H9 (cell line): ENCODE measurements around the gene NUTF2. TPM values are rescaled to one million over a fixed set of nuclear protein-coding genes. Genes with fewer than 3 reads are reported as not detected.

ENCODE experiments used
- DNase-seq: peaks from one replicate; pipeline ENCODE4 v3.0.0-alpha.2; 2017
- H2AFZ ChIP-seq: one replicate; pipeline ENCODE4 v1.6.1; 2013; ENCODE audit warnings: mild to moderate bottlenecking, low read length, control low read depth, moderate library complexity
- H2AK5ac ChIP-seq: 2 replicates; pipeline ENCODE4 v1.6.1; 2013; ENCODE audit warnings: low read length, control low read depth, mixed read lengths; ENCODE audit not compliant: insufficient read length
- H2BK120ac ChIP-seq: one replicate; pipeline ENCODE4 v1.6.1; 2013; ENCODE audit warnings: low read depth, mild to moderate bottlenecking, low read length, control low read depth, inconsistent platforms; ENCODE audit not compliant: poor library complexity, severe bottlenecking
- H2BK12ac ChIP-seq: 2 replicates; pipeline ENCODE4 v1.6.1; 2013; ENCODE audit warnings: low read length, control low read depth, mixed read lengths, low read depth; ENCODE audit not compliant: insufficient read length
- H2BK15ac ChIP-seq: 2 replicates; pipeline ENCODE4 v1.6.1; 2013; ENCODE audit warnings: low read depth, low read length, control low read depth
- H2BK20ac ChIP-seq: one replicate; pipeline ENCODE4 v1.6.1; 2013; ENCODE audit warnings: low read depth, mild to moderate bottlenecking, low read length, control low read depth, inconsistent platforms; ENCODE audit not compliant: poor library complexity, severe bottlenecking
- H2BK5ac ChIP-seq: 2 replicates; pipeline ENCODE4 v1.6.1; 2013; ENCODE audit warnings: low read length, control low read depth, mixed read lengths; ENCODE audit not compliant: insufficient read length
- H3K14ac ChIP-seq: 2 replicates; pipeline ENCODE4 v1.6.1; 2013; ENCODE audit warnings: low read length, control low read depth; ENCODE audit not compliant: insufficient read depth
- H3K18ac ChIP-seq: 2 replicates; pipeline ENCODE4 v1.6.1; 2013; ENCODE audit warnings: low read depth, mild to moderate bottlenecking, mixed read lengths, low read length, control low read depth; ENCODE audit not compliant: insufficient read length
- H3K23ac ChIP-seq: 2 replicates; pipeline ENCODE4 v1.6.1; 2013; ENCODE audit warnings: low read length, control low read depth, mixed read lengths, low read depth; ENCODE audit not compliant: insufficient read length
- H3K23me2 ChIP-seq: 2 replicates; pipeline ENCODE4 v1.6.1; 2013; ENCODE audit warnings: low read depth, mild to moderate bottlenecking, mixed read lengths, low read length, control low read depth; ENCODE audit not compliant: insufficient read length, poor library complexity, severe bottlenecking
- H3K27ac ChIP-seq: 2 replicates; pipeline ENCODE4 v1.5.1; 2013; ENCODE audit warnings: low read length, control low read depth, mixed read lengths, low read depth; ENCODE audit not compliant: insufficient read length
- H3K27me3 ChIP-seq: 2 replicates; pipeline ENCODE4 v1.6.1; 2013; ENCODE audit warnings: low read length, control low read depth, inconsistent platforms; ENCODE audit not compliant: insufficient read depth
- H3K4ac ChIP-seq: 2 replicates; pipeline ENCODE4 v1.6.1; 2013; ENCODE audit warnings: low read depth, mild to moderate bottlenecking, control low read depth, inconsistent platforms, low read length, moderate library complexity
- H3K4me1 ChIP-seq: 2 replicates; pipeline ENCODE4 v1.6.1; 2013; ENCODE audit warnings: low read length, control low read depth, inconsistent platforms; ENCODE audit not compliant: insufficient read depth
- H3K4me2 ChIP-seq: 2 replicates; pipeline ENCODE4 v1.6.1; 2013; ENCODE audit warnings: low read length, control low read depth, mixed read lengths; ENCODE audit not compliant: insufficient read length, insufficient read depth
- H3K56ac ChIP-seq: 2 replicates; pipeline ENCODE4 v1.6.1; 2013; ENCODE audit warnings: low read depth, mild to moderate bottlenecking, mixed read lengths, low read length, control low read depth; ENCODE audit not compliant: insufficient read length
- H3K79me1 ChIP-seq: 2 replicates; pipeline ENCODE4 v1.6.1; 2013; ENCODE audit warnings: low read depth, mild to moderate bottlenecking, moderate library complexity, low read length, control low read depth, inconsistent platforms; ENCODE audit not compliant: insufficient read depth, poor library complexity, severe bottlenecking
- H3K79me2 ChIP-seq: 2 replicates; pipeline ENCODE4 v1.6.1; 2013; ENCODE audit warnings: low read length, control low read depth, inconsistent platforms; ENCODE audit not compliant: insufficient read depth
- H3K9ac ChIP-seq: 2 replicates; pipeline ENCODE4 v1.6.1; 2013; ENCODE audit warnings: low read length, control low read depth, mixed read lengths; ENCODE audit not compliant: insufficient read length; ENCODE audit errors: extremely low read depth
- H3K9me3 ChIP-seq: one replicate; pipeline ENCODE4 v1.6.1; 2013; ENCODE audit warnings: low read depth, low read length, inconsistent platforms; ENCODE audit not compliant: control insufficient read depth
- H3T11ph ChIP-seq: one replicate; pipeline ENCODE4 v1.6.1; 2013; ENCODE audit warnings: mild to moderate bottlenecking, low read length, control low read depth, inconsistent platforms
- H4K20me1 ChIP-seq: one replicate; pipeline ENCODE4 v1.6.1; 2013; ENCODE audit not compliant: control insufficient read depth, insufficient read length, insufficient read depth
- H4K5ac ChIP-seq: 2 replicates; pipeline ENCODE4 v1.6.1; 2013; ENCODE audit warnings: low read depth, mild to moderate bottlenecking, mixed read lengths, low read length, control low read depth; ENCODE audit not compliant: insufficient read length
- H4K8ac ChIP-seq: replicated peaks from 2 replicates; pipeline ENCODE4 v1.6.1; 2013; ENCODE audit warnings: low read length, control low read depth, mixed read lengths, low read depth; ENCODE audit not compliant: insufficient read length
- H4K91ac ChIP-seq: 2 replicates; pipeline ENCODE4 v1.6.1; 2013; ENCODE audit warnings: low read depth, mild to moderate bottlenecking, moderate library complexity, mixed read lengths, low read length, control low read depth; ENCODE audit not compliant: insufficient read length
- H3K27ac Mint-ChIP-seq, 3 experiments: 2 replicates in 2 of 3; 3 replicates in 1 of 3; pipeline ENCODE4 v1.8.0; 2020 to 2021; ENCODE audit warnings: mixed read lengths in 3 of 3, mild to moderate bottlenecking in 1 of 3, moderate library complexity in 1 of 3
- H3K27me3 Mint-ChIP-seq: 2 replicates; pipeline ENCODE4 v1.8.0; 2021; ENCODE audit warnings: low read depth, mild to moderate bottlenecking, moderate library complexity, mixed read lengths
- H3K36me3 Mint-ChIP-seq, 3 experiments: 2 replicates in 2 of 3; 3 replicates in 1 of 3; pipeline ENCODE4 v1.8.0; 2020 to 2021; ENCODE audit warnings: low read depth in 3 of 3, mixed read lengths in 3 of 3; ENCODE audit not compliant: insufficient read depth in 1 of 3
- H3K4me1 Mint-ChIP-seq, 2 experiments: 2 replicates each; pipeline ENCODE4 v1.8.0; 2020; ENCODE audit warnings: mixed read lengths in 2 of 2
- H3K4me3 Mint-ChIP-seq, 2 experiments: 2 replicates in 1 of 2; 3 replicates in 1 of 2; pipeline ENCODE4 v1.8.0; 2020 to 2021; ENCODE audit warnings: mild to moderate bottlenecking in 2 of 2, mixed read lengths in 2 of 2, moderate library complexity in 1 of 2
- H3K9me3 Mint-ChIP-seq, 2 experiments: 2 replicates in 1 of 2; 3 replicates in 1 of 2; pipeline ENCODE4 v1.8.0; 2020; ENCODE audit warnings: mild to moderate bottlenecking in 2 of 2, mixed read lengths in 2 of 2, moderate library complexity in 1 of 2
- CTCF ChIP-seq: fragments of 200-600 bp; sonication (generic); conservative IDR thresholded peaks from 3 replicates; pipeline ENCODE4 v1.8.0; 2021; ENCODE audit warnings: antibody characterized with exemption, mild to moderate bottlenecking
- WGBS: extraction: QIAGEN DNeasy Blood & Tissue Kit; methylation state at CpG from one replicate; pipeline ENCODE4 v1.1.7; 2013; ENCODE audit warnings: missing lambda C conversion rate, low lambda C conversion rate, mixed read lengths; ENCODE audit not compliant: insufficient read length; ENCODE audit errors: extremely low coverage; 5-methylcytosine and 5-hydroxymethylcytosine counted together
- total RNA-seq: library from RNA; stranded (reverse); gene quantifications from 2 replicates; pipeline ENCODE4 v1.2.1, GENCODE V29; 2021

NUTF2 gene
- total RNA-seq, 1 experiment from 2014 or later, result 198 TPM

- Mint-ChIP-seq H3K36me3 (peaks cover 29 to 80% (median 73%) of the 10 kb centered on the region in 3 experiments), H3K27me3 (no peaks in the 10 kb centered on the region; the same call in none of the 2 replicates), H3K27ac (no peak overlapping the region), H3K9me3 (no peaks in the 10 kb centered on the region), H3K4me3 (no peak overlapping the region), H3K4me1 (peaks cover 8 to 12% of the 10 kb centered on the region in 2 experiments)
- Histone ChIP-seq H3K56ac (no peak overlapping the region), H4K5ac (no peak overlapping the region), H3T11ph (no peak overlapping the region), H2AK5ac (no peak overlapping the region), H3K27me3 (no peaks in the 10 kb centered on the region), H3K9me3 (no peaks in the 10 kb centered on the region), H4K20me1 (no peaks in the 10 kb centered on the region), H2BK120ac (no peak overlapping the region), H3K79me2 (no peaks in the 10 kb centered on the region), H3K4ac (no peak overlapping the region), H3K27ac (no peak overlapping the region), H3K9ac (no peak overlapping the region), H3K4me2 (no peak overlapping the region), H2BK15ac (no peak overlapping the region), H2BK12ac (no peak overlapping the region), H2BK20ac (no peak overlapping the region), H4K91ac (no peak overlapping the region), H3K23ac (no peak overlapping the region), H3K79me1 (no peaks in the 10 kb centered on the region), H2AFZ (no peak overlapping the region), H4K8ac (no peak overlapping the region), H3K23me2 (no peaks in the 10 kb centered on the region), H2BK5ac (no peak overlapping the region), H3K18ac (no peak overlapping the region), H3K4me1 (no peaks in the 10 kb centered on the region), H3K14ac (no peak overlapping the region)
- no peak for DNase-seq
- TF ChIP-seq CTCF, result no peak
- WGBS, result no CpG with 5 or more reads among the region's 13 CpGs
Measured at GRCh38 chr16:67880584-67880983, 33.9 kb downstream of the NUTF2 start.
